Measurements from ENCODE around the gene IL1RAPL2.

- TF ChIP-seq EZH2 (IDR thresholded peaks at IDR 0.05; ENCODE audit: borderline replicate concordance, insufficient read depth, low read depth, low read length, poor library complexity, severe bottlenecking), result no peak
- TF ChIP-seq, protein P1, sequence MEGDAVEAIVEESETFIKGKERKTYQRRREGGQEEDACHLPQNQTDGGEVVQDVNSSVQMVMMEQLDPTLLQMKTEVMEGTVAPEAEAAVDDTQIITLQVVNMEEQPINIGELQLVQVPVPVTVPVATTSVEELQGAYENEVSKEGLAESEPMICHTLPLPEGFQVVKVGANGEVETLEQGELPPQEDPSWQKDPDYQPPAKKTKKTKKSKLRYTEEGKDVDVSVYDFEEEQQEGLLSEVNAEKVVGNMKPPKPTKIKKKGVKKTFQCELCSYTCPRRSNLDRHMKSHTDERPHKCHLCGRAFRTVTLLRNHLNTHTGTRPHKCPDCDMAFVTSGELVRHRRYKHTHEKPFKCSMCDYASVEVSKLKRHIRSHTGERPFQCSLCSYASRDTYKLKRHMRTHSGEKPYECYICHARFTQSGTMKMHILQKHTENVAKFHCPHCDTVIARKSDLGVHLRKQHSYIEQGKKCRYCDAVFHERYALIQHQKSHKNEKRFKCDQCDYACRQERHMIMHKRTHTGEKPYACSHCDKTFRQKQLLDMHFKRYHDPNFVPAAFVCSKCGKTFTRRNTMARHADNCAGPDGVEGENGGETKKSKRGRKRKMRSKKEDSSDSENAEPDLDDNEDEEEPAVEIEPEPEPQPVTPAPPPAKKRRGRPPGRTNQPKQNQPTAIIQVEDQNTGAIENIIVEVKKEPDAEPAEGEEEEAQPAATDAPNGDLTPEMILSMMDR (IDR thresholded peaks at IDR 0.05), result no peak
Observed at GRCh38 chrX:105753411-105753810, 1187.4 kb downstream of the IL1RAPL2 start.

Data from B cell (primary cell).